Measurements from ENCODE around the gene FTH1. TPM values are rescaled to one million over a fixed set of nuclear protein-coding genes. Genes with fewer than 3 reads are reported as not detected.
A peak's percentile ranks its signal among the peaks of the same experiment; 100 is the strongest.
"Not testable (repeated sequence)": the region's sequence is repeated elsewhere in the genome, so short reads cannot be mapped to it uniquely, and the experiment has no call there.

FTH1 gene
- total RNA-seq, 1 donor from 2014 or later: 3,807 TPM

DNA sequence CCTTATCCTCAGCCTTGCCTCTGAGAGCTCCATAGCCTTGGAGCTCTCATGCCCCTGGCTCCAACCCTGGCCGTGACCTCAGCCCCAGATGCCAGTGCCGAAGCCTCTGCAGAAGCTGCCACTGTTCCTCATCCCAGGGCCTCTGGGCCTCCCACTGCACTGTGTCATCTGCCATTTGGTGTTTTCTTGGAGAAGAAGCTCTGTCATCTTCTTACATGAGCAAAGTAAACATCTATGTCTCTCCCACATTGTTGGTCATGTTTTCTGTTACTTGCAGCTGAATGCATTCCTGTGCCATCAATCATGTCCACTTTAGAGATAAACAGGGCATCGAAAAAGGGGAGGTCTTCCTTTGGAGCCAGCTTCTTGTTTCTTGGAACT lies 45.0 kb upstream of the FTH1 start:
- no peak for TF ChIP-seq CTCF (IDR thresholded peaks at IDR 0.05)
- no peak for DNase-seq (ENCODE audit: low spot score)
- Mint-ChIP-seq H3K36me3 (ENCODE audit: low read depth) (no peaks in the 10 kb centered on the region), H3K9me3 (ENCODE audit: low read depth) (no peaks in the 10 kb centered on the region), H3K4me3 (ENCODE audit: unreplicated experiment) (no peak overlapping the region), H3K27ac (ENCODE audit: unreplicated experiment) (peak overlapping the region; percentile 52), H3K27me3 (ENCODE audit: low read depth) (no peaks in the 10 kb centered on the region), H3K4me1 (ENCODE audit: low read depth) (peaks cover 26% of the 10 kb centered on the region)

DNA sequence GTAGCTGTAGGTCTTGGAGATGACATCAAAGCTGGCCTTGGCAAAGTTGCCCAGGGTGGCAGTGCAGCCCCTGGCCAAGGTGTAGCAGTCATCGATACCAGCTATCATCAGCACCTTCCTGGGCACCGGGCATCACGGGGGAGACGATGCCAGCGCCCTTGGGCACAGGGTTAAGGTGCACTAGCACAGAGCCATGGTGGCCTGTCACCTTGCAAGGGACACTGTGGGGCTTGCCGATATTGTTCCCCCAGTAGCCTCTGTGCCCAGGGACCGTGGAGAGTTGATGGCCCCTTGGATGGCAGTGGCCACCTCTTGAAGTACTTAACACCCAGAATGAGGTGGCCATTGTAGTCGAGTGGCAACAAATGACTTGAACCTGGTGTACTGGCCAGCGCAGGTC lies 44.4 kb upstream of the FTH1 start:
- Mint-ChIP-seq H3K36me3 (ENCODE audit: low read depth) (no peaks in the 10 kb centered on the region), H3K4me3 (ENCODE audit: unreplicated experiment) (no peak overlapping the region), H3K27me3 (ENCODE audit: low read depth) (no peaks in the 10 kb centered on the region), H3K9me3 (ENCODE audit: low read depth) (no peaks in the 10 kb centered on the region), H3K27ac (ENCODE audit: unreplicated experiment) (no peak overlapping the region), H3K4me1 (ENCODE audit: low read depth) (peaks cover 21% of the 10 kb centered on the region)
- no peak for DNase-seq (ENCODE audit: low spot score)
- TF ChIP-seq CTCF (IDR thresholded peaks at IDR 0.05): no peak

GRCh38 chr11:62010935-62011528 lies 43.6 kb upstream of the FTH1 start:
- no peak for TF ChIP-seq CTCF (IDR thresholded peaks at IDR 0.05)
- no peak for DNase-seq (ENCODE audit: low spot score)
- Mint-ChIP-seq H3K4me1 (ENCODE audit: low read depth) (peaks cover 19% of the 10 kb centered on the region), H3K36me3 (ENCODE audit: low read depth) (no peaks in the 10 kb centered on the region), H3K9me3 (ENCODE audit: low read depth) (no peaks in the 10 kb centered on the region), H3K27me3 (ENCODE audit: low read depth) (no peaks in the 10 kb centered on the region), H3K4me3 (ENCODE audit: unreplicated experiment) (no peak overlapping the region), H3K27ac (ENCODE audit: unreplicated experiment) (no peak overlapping the region)

DNA sequence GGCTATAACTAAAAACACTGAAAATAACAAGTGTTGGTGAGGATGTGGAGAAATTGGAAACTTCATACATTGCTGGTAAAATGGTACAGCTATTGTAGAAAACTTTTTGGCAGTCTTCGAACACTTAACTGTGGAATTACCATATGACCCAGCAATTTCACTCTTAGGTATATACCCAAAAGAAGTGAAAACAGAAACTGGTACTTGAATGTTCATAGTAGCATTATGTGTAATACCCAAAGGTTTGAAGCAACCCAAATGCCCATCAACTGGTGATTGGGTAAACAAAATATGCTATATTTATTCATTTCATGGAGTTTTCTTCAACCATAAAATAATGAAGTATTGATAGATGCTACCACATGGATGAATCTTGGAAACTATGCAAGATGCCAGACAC lies 40.8 kb upstream of the FTH1 start:
- DNase-seq (ENCODE audit: low spot score): no peak
- TF ChIP-seq CTCF (IDR thresholded peaks at IDR 0.05): no peak
- Mint-ChIP-seq H3K27me3 (ENCODE audit: low read depth) (no peaks in the 10 kb centered on the region), H3K9me3 (ENCODE audit: low read depth) (no peaks in the 10 kb centered on the region), H3K4me3 (ENCODE audit: unreplicated experiment) (no peak overlapping the region), H3K27ac (ENCODE audit: unreplicated experiment) (no peak overlapping the region), H3K4me1 (ENCODE audit: low read depth) (peaks cover 27% of the 10 kb centered on the region), H3K36me3 (ENCODE audit: low read depth) (no peaks in the 10 kb centered on the region)

DNA sequence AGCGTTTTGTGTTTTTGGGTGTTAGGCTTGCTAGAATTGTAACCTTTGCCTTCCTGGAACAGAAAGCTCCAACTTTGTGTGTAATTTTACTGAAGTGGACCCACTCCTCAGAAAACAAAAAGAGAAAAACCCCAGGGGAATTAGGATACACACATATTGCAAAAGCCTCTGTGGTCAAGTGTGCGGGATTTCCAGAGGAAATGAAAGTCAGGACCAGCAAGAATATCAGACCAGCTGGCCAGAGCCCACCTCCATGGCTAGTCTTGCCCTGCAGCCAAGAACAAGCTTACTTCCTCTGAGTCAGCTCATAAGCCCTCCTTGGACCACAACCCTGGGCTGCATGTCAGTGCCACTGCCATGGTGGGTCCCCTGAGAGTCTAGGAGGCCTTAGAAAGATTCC lies 37.0 kb upstream of the FTH1 start:
- Mint-ChIP-seq H3K27me3 (ENCODE audit: low read depth) (no peaks in the 10 kb centered on the region), H3K9me3 (ENCODE audit: low read depth) (peaks cover 2% of the 10 kb centered on the region), H3K4me3 (ENCODE audit: unreplicated experiment) (no peak overlapping the region), H3K36me3 (ENCODE audit: low read depth) (no peaks in the 10 kb centered on the region), H3K27ac (ENCODE audit: unreplicated experiment) (peak overlapping the region; percentile 92), H3K4me1 (ENCODE audit: low read depth) (peaks cover 29% of the 10 kb centered on the region)
- DNase-seq (ENCODE audit: low spot score): no peak
- no peak for TF ChIP-seq CTCF (IDR thresholded peaks at IDR 0.05)

- not testable (repeated sequence) for H3K36me3 Mint-ChIP-seq (ENCODE audit: low read depth); H3K4me3 Mint-ChIP-seq (ENCODE audit: unreplicated experiment); H3K27me3 Mint-ChIP-seq (ENCODE audit: low read depth); DNase-seq (ENCODE audit: low spot score)
- Mint-ChIP-seq H3K27ac (ENCODE audit: unreplicated experiment) (peak overlapping the region; percentile 62), H3K4me1 (ENCODE audit: low read depth) (peaks cover 38% of the 10 kb centered on the region), H3K9me3 (ENCODE audit: low read depth) (peaks cover 10% of the 10 kb centered on the region)
Measured at GRCh38 chr11:62002283-62002682, 34.8 kb upstream of the FTH1 start.

Data from chondrocyte (in vitro differentiated cells).